Measurements from ENCODE around the gene AMZ1. TPM values are rescaled to one million over a fixed set of nuclear protein-coding genes. Genes with fewer than 3 reads are reported as not detected.

The AMZ1 gene
- total and polyA plus RNA-seq, 10 of the 15 experiments (the other 5 are each of a cell fraction or from before 2014, with no cell fraction given): 0.02 to 2.0 (median 0.69) TPM

- TF ChIP-seq, protein P1, sequence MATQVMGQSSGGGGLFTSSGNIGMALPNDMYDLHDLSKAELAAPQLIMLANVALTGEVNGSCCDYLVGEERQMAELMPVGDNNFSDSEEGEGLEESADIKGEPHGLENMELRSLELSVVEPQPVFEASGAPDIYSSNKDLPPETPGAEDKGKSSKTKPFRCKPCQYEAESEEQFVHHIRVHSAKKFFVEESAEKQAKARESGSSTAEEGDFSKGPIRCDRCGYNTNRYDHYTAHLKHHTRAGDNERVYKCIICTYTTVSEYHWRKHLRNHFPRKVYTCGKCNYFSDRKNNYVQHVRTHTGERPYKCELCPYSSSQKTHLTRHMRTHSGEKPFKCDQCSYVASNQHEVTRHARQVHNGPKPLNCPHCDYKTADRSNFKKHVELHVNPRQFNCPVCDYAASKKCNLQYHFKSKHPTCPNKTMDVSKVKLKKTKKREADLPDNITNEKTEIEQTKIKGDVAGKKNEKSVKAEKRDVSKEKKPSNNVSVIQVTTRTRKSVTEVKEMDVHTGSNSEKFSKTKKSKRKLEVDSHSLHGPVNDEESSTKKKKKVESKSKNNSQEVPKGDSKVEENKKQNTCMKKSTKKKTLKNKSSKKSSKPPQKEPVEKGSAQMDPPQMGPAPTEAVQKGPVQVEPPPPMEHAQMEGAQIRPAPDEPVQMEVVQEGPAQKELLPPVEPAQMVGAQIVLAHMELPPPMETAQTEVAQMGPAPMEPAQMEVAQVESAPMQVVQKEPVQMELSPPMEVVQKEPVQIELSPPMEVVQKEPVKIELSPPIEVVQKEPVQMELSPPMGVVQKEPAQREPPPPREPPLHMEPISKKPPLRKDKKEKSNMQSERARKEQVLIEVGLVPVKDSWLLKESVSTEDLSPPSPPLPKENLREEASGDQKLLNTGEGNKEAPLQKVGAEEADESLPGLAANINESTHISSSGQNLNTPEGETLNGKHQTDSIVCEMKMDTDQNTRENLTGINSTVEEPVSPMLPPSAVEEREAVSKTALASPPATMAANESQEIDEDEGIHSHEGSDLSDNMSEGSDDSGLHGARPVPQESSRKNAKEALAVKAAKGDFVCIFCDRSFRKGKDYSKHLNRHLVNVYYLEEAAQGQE (IDR thresholded peaks at IDR 0.05; ENCODE audit: low read depth, low read length): no peak
- TF ChIP-seq, protein P2, sequence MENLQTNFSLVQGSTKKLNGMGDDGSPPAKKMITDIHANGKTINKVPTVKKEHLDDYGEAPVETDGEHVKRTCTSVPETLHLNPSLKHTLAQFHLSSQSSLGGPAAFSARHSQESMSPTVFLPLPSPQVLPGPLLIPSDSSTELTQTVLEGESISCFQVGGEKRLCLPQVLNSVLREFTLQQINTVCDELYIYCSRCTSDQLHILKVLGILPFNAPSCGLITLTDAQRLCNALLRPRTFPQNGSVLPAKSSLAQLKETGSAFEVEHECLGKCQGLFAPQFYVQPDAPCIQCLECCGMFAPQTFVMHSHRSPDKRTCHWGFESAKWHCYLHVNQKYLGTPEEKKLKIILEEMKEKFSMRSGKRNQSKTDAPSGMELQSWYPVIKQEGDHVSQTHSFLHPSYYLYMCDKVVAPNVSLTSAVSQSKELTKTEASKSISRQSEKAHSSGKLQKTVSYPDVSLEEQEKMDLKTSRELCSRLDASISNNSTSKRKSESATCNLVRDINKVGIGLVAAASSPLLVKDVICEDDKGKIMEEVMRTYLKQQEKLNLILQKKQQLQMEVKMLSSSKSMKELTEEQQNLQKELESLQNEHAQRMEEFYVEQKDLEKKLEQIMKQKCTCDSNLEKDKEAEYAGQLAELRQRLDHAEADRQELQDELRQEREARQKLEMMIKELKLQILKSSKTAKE (IDR thresholded peaks at IDR 0.05; ENCODE audit: low read depth, poor library complexity, severe bottlenecking): no peak
Observed at GRCh38 chr7:2716488-2716887, 28.5 kb downstream of the AMZ1 start (continued).

GRCh38 chr7:2716906-2717292 lies 28.9 kb downstream of the AMZ1 start:
- ChIA-PET POLR2A (no interaction called here), SMC1A (ENCODE audit: uncharacterized antibody, unreplicated experiment) (interaction anchor here (1.0 to 1.2 kb wide), 2 partner anchors 41 to 46 kb away, joined by 3 read pairs; no protein-coding TSS in a partner anchor), CTCF (interaction anchor here (1.3 to 2.2 kb wide), 2 partner anchors 41 to 45 kb away, joined by 4 to 10 read pairs; no protein-coding TSS in a partner anchor), RAD21 (ENCODE audit: unreplicated experiment) (no interaction called here)
- Histone ChIP-seq H3K4me2 (ENCODE audit: control insufficient read depth, insufficient read depth) (no peak overlapping the region), H3K79me2 (ENCODE audit: control insufficient read depth, insufficient read depth, low read length) (no peaks in the 10 kb centered on the region), H3K4me3 (no peak overlapping the region), H3K27ac (ENCODE audit: control insufficient read depth, insufficient read depth) (no peak overlapping the region), H4K20me1 (ENCODE audit: control insufficient read depth, insufficient read depth) (no peaks in the 10 kb centered on the region), H2AFZ (ENCODE audit: control insufficient read depth, low read depth, low read length) (no peak overlapping the region), H3K27me3 (replicated peaks in 1 of 2; ENCODE audit: control insufficient read depth in 2 of 2, insufficient read depth in 2 of 2, low read length in 1 of 2) (no peaks in the 10 kb centered on the region), H3K36me3 (ENCODE audit: control insufficient read depth in 2 of 2, insufficient read depth in 2 of 2, low read length in 1 of 2) (peaks cover 0 to 2% of the 10 kb centered on the region in 2 experiments; a peak in 1 of 4 replicates), H3K4me1 (ENCODE audit: control insufficient read depth, insufficient read depth, low read length) (peaks cover 34% of the 10 kb centered on the region), H3K9ac (ENCODE audit: control insufficient read depth, insufficient read depth, low read length) (no peak overlapping the region), H3K9me3 (replicated peaks; ENCODE audit: control insufficient read depth, insufficient read depth, low read length) (no peaks in the 10 kb centered on the region; the same call in 2 of the 3 replicates)
- intact Hi-C loops (cut with micrococcal nuclease; ENCODE audit: unreplicated experiment) (no loop called here), in situ Hi-C loops (cut with MboI) (no loop called here)
- BruUV-seq (replicated peaks): no TSS peak
- WGBS (ENCODE audit: insufficient coverage, insufficient replicate concordance, low lambda C conversion rate, missing lambda C conversion rate): 87% methylated on average over 16 of the region's 20 CpGs
- ATAC-seq (no peak), DNase-seq (ENCODE audit: low read depth, low spot score) (no peak), FAIRE-seq (no peak)
- TF ChIP-seq GATAD2B (conservative IDR thresholded peaks at IDR 0.05; ENCODE audit: low read depth) (no peak), EGR1 (IDR thresholded peaks at IDR 0.05; ENCODE audit: borderline replicate concordance in 1 of 2, low read depth in 2 of 2, low read length in 2 of 2) (no peak), KDM1A (IDR thresholded peaks at IDR 0.05; ENCODE audit: borderline replicate concordance) (no peak), YY1 (IDR thresholded peaks at IDR 0.05; ENCODE audit: low read depth, low read length) (no peak), HDAC6 (IDR thresholded peaks at IDR 0.05; ENCODE audit: unreplicated experiment) (no peak), NR2C1 (IDR thresholded peaks at IDR 0.05) (no peak), ZNF24 (IDR thresholded peaks at IDR 0.05) (no peak), KAT2A (conservative IDR thresholded peaks at IDR 0.05; ENCODE audit: control insufficient read depth, low read depth, low read length) (no peak), CREB1 (IDR thresholded peaks at IDR 0.05; ENCODE audit: low read depth) (no peak), STAT1 (conservative IDR thresholded peaks at IDR 0.05) (no peak), IKZF1 (conservative IDR thresholded peaks at IDR 0.05) (no peak), MTA2 (IDR thresholded peaks at IDR 0.05; ENCODE audit: low read depth) (no peak), CHD1 (IDR thresholded peaks at IDR 0.05; ENCODE audit: low read depth, low read length) (no peak), RAD51 (IDR thresholded peaks at IDR 0.05) (no peak)

Data from GM12878 (cell line).